Ascending aorta (tissue), 2 donors: Measurements from ENCODE around the gene TMEM267. TPM values are rescaled to one million over a fixed set of nuclear protein-coding genes. Genes with fewer than 3 reads are reported as not detected.

Experiments used
- DNase-seq, 2 donors: peaks; one replicate each; pipeline ENCODE4 v3.0.0-alpha.2; 2019; ENCODE audit warnings: low spot score in 2 of 2
- H3K27ac ChIP-seq, 2 donors: fragments of 200-600 bp; sonication (generic); one replicate each; pipeline ENCODE4 v1.5.1; 2016 to 2017; ENCODE audit warnings: mild to moderate bottlenecking in 1 of 2
- H3K27me3 ChIP-seq: fragments of 200-600 bp; sonication (generic); one replicate; pipeline ENCODE4 v1.5.1; 2017
- H3K36me3 ChIP-seq, 2 donors: fragments of 200-600 bp; sonication (generic); one replicate each; pipeline ENCODE4 v1.5.1; 2016
- H3K4me1 ChIP-seq, 2 donors: fragments of 200-600 bp; sonication (generic); one replicate each; pipeline ENCODE4 v1.5.1; 2016 to 2017; ENCODE audit warnings: mild to moderate bottlenecking in 1 of 2
- H3K4me3 ChIP-seq, 2 donors: fragments of 200-600 bp; sonication (generic); one replicate each; pipeline ENCODE4 v1.5.1; 2016 to 2017; ENCODE audit warnings: mild to moderate bottlenecking in 1 of 2
- H3K9me3 ChIP-seq, 2 donors: fragments of 200-600 bp; sonication (generic); one replicate each; pipeline ENCODE4 v1.5.1; 2016
- CTCF ChIP-seq, 3 experiments: fragments of 200-600 bp in 2 of 3; fragments of 450-650 bp in 1 of 3; sonication (generic) in 2 of 3; IDR thresholded peaks; one replicate each; pipeline ENCODE4 v1.5.1; 2016 to 2019; ENCODE audit warnings: antibody characterized with exemption in 3 of 3, mild to moderate bottlenecking in 1 of 3, moderate library complexity in 1 of 3
- intact Hi-C: fragments of 100-400 bp; cut with DNase I; formaldehyde crosslinking; loops from one replicate; pipeline ENCODE4 v1.15.1; 2023
- total RNA-seq: library from RNA; depleted of rRNA; stranded (reverse); fragments of >200 nt; gene quantifications from one replicate; pipeline ENCODE4 v1.1.0, GENCODE V29; 2016

Gene TMEM267
- total RNA-seq, 1 donor from 2014 or later = 3.7 TPM

DNA sequence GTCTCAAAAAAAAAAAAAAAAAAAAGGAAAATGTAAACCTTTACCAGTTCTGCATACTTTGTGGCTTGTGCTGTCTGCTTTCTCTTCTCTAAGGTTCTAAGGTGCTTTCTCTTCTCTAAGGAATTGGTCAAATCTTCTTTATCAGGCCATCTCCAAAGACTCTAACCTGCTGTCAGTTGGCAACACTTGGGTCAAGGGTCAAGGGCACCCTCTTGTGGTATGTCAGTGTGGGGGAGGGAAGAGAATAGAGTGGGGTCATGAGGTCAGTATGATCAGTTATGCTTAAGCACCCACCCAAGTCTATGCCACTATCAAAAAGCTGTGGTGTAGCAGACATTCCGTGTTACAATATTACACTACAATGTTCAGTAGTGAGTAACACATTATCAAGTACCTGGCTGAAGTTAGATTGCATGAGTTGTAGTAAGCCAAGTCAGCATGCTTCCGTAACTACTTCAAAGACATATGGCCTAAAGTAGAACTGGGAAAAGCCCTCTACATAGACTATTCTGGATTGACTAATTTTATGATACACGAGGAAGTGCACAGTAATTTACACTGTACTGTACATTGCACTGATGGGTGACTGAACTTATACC, 46.5 kb downstream of the TMEM267 start:
- no peak for TF ChIP-seq CTCF (IDR thresholded peaks at IDR 0.05)
- Histone ChIP-seq H3K36me3 (no peaks in the 10 kb centered on the region), H3K27ac (no peak overlapping the region), H3K27me3 (no peaks in the 10 kb centered on the region), H3K4me3 (no peak overlapping the region), H3K9me3 (peaks cover 4 to 47% of the 10 kb centered on the region in 2 donors), H3K4me1 (no peaks in the 10 kb centered on the region)
- intact Hi-C loops = no loop called here
- no peak for DNase-seq

- Histone ChIP-seq H3K4me3 (no peak overlapping the region), H3K4me1 (no peaks in the 10 kb centered on the region), H3K27me3 (no peaks in the 10 kb centered on the region), H3K27ac (no peak overlapping the region), H3K9me3 (peaks cover 0 to 10% of the 10 kb centered on the region in 2 donors), H3K36me3 (no peaks in the 10 kb centered on the region)
- intact Hi-C loops = no loop called here
- TF ChIP-seq CTCF (IDR thresholded peaks at IDR 0.05) = no peak
- no peak for DNase-seq
Measured at GRCh38 chr5:43433382-43433781, 50.3 kb downstream of the TMEM267 start.

GRCh38 chr5:43432486-43433375, 50.9 kb downstream of the TMEM267 start:
- intact Hi-C loops = no loop called here
- Histone ChIP-seq H3K4me1 (no peaks in the 10 kb centered on the region), H3K9me3 (peaks cover 0 to 4% of the 10 kb centered on the region in 2 donors), H3K36me3 (no peaks in the 10 kb centered on the region), H3K4me3 (no peak overlapping the region), H3K27me3 (no peaks in the 10 kb centered on the region), H3K27ac (no peak overlapping the region)
- DNase-seq = no peak
- no peak for TF ChIP-seq CTCF (IDR thresholded peaks at IDR 0.05)

GRCh38 chr5:43429706-43430105, 54.0 kb downstream of the TMEM267 start:
- no peak for TF ChIP-seq CTCF (IDR thresholded peaks at IDR 0.05)
- intact Hi-C loops = no loop called here
- H3K9me3 ChIP-seq = no peaks in the 10 kb centered on the region

DNA sequence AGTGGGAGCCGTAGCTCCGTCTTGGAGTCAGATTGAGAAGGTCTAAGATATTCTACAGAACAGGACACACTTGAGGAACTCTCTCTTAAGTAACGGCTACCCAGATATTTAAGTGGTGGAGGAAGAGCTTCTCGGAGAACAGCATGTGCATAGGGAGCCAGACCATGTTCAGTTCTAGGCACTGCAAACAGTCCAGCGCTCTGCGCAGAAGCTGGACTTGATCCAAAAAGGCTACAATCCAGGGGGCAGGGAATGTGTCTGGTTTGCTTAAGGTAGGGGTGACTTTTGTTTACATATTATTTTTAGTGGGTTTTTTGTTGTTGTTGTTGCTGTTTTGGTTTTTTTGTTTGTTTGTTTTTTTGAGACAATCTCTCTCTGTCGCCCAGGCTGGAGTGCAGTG, 54.6 kb downstream of the TMEM267 start:
- no peaks in the 10 kb centered on the region for H3K36me3 ChIP-seq
- TF ChIP-seq CTCF (IDR thresholded peaks at IDR 0.05) = no peak
- no peaks in the 10 kb centered on the region for H3K27me3 ChIP-seq
- H3K27ac ChIP-seq = no peak overlapping the region
- DNase-seq = no peak
- no peaks in the 10 kb centered on the region for H3K9me3 ChIP-seq
- intact Hi-C loops = no loop called here
- no peak overlapping the region for H3K4me3 ChIP-seq
- H3K4me1 ChIP-seq = no peaks in the 10 kb centered on the region

More at GRCh38 chr5:43429706-43430105, 54.0 kb downstream of the TMEM267 start:
- Histone ChIP-seq H3K27ac (no peak overlapping the region), H3K4me3 (no peak overlapping the region), H3K36me3 (no peaks in the 10 kb centered on the region), H3K4me1 (no peaks in the 10 kb centered on the region), H3K27me3 (no peaks in the 10 kb centered on the region)
- no peak for DNase-seq
